Uterus (tissue), 2 donors: ENCODE results near the gene PCYT1B.

ENCODE experiments used
- CTCF ChIP-seq, 4 experiments: fragments of 200-600 bp in 2 of 4; fragments of 450-650 bp in 2 of 4; sonication (generic) in 2 of 4; IDR thresholded peaks; one replicate each; pipeline ENCODE4 v1.5.1; 2016 to 2019; ENCODE audit warnings: antibody characterized with exemption in 4 of 4, mild to moderate bottlenecking in 2 of 4, moderate library complexity in 1 of 4
- POLR2A ChIP-seq, 2 donors: fragments of 450-650 bp; IDR thresholded peaks; one replicate each; pipeline ENCODE4 v1.6.1; 2016; ENCODE audit warnings: antibody characterized with exemption in 2 of 2, mild to moderate bottlenecking in 1 of 2, moderate library complexity in 1 of 2

GRCh38 chrX:24619647-24620046 is 27.5 kb downstream of the PCYT1B start:
- no peak for TF ChIP-seq POLR2A (IDR thresholded peaks at IDR 0.05)
- no peak for TF ChIP-seq CTCF (IDR thresholded peaks at IDR 0.05)
